ENCODE measurements around the gene DDX27. TPM values are rescaled to one million over a fixed set of nuclear protein-coding genes. Genes with fewer than 3 reads are reported as not detected.

The DDX27 gene
- total RNA-seq, 4 donors from 2014 or later, result 22.3 to 32.5 (median 29.8) TPM

- Histone ChIP-seq H3K4me3 (peak overlapping the region; percentile 80 to 98), H3K36me3 (peaks cover 8 to 58% of the 10 kb centered on the region in 2 donors), H3K27ac (peak overlapping the region; percentile 57 to 97 (median 96)), H3K27me3 (no peaks in the 10 kb centered on the region), H3K9me3 (peaks cover 0 to 19% (median 0%) of the 10 kb centered on the region in 3 donors), H3K4me1 (peaks cover 0 to 81% (median 20%) of the 10 kb centered on the region in 3 donors)
- TF ChIP-seq EP300 (IDR thresholded peaks at IDR 0.05) (no peak), CTCF (IDR thresholded peaks at IDR 0.05) (no peak), POLR2A (IDR thresholded peaks at IDR 0.05) (no peak), POLR2AphosphoS5 (IDR thresholded peaks at IDR 0.05) (no peak)
- 6 to 11% methylated on average over 19 to 20 of the region's 33 CpGs for WGBS, 2 donors (ENCODE audit: low coverage in 1 of 2)
- ATAC-seq, result no peak
Measured at GRCh38 chr20:49278818-49279676, 59.8 kb downstream of the DDX27 start.

GRCh38 chr20:49279677-49280462, 60.7 kb downstream of the DDX27 start:
- 50 to 63% methylated on average over 7 of the region's 7 CpGs for WGBS, 2 donors (ENCODE audit: low coverage in 1 of 2)
- H3K36me3 ChIP-seq, result peaks cover 8 to 60% of the 10 kb centered on the region in 2 donors
- ATAC-seq, result no peak
- no peak for TF ChIP-seq EP300 (IDR thresholded peaks at IDR 0.05)
- H3K4me1 ChIP-seq, result peaks cover 0 to 81% (median 20%) of the 10 kb centered on the region in 3 donors
- peak overlapping the region in 2 of 4 donors; percentile 96 to 97 for H3K27ac ChIP-seq
- peak overlapping the region; percentile 80 to 98 for H3K4me3 ChIP-seq
- peaks cover 0 to 27% (median 0%) of the 10 kb centered on the region in 3 donors for H3K9me3 ChIP-seq
- no peaks in the 10 kb centered on the region for H3K27me3 ChIP-seq

GRCh38 chr20:49280463-49281058, 61.3 kb downstream of the DDX27 start:
- Histone ChIP-seq H3K27ac (no peak overlapping the region), H3K9me3 (peaks cover 0 to 34% (median 0%) of the 10 kb centered on the region in 3 donors), H3K4me1 (peaks cover 0 to 78% (median 16%) of the 10 kb centered on the region in 3 donors), H3K4me3 (peak overlapping the region in 1 of 2 donors; percentile 98), H3K36me3 (peaks cover 8 to 61% of the 10 kb centered on the region in 2 donors), H3K27me3 (no peaks in the 10 kb centered on the region)
- TF ChIP-seq POLR2A (IDR thresholded peaks at IDR 0.05) (no peak), CTCF (IDR thresholded peaks at IDR 0.05) (no peak), EP300 (IDR thresholded peaks at IDR 0.05) (no peak), POLR2AphosphoS5 (IDR thresholded peaks at IDR 0.05) (no peak)
- WGBS, 2 donors (ENCODE audit: low coverage in 1 of 2), result 57% methylated on average over 3 to 5 of the region's 6 CpGs
- ATAC-seq, result no peak

GRCh38 chr20:49281059-49281912, 62.1 kb downstream of the DDX27 start:
- H3K9me3 ChIP-seq, result peaks cover 0 to 41% (median 0%) of the 10 kb centered on the region in 3 donors
- no peak for TF ChIP-seq EP300 (IDR thresholded peaks at IDR 0.05)
- TF ChIP-seq POLR2AphosphoS5 (IDR thresholded peaks at IDR 0.05), result no peak
- TF ChIP-seq CTCF (IDR thresholded peaks at IDR 0.05), result no peak
- TF ChIP-seq POLR2A (IDR thresholded peaks at IDR 0.05), result no peak
- no peaks in the 10 kb centered on the region for H3K27me3 ChIP-seq
- no peak for ATAC-seq
- 71 to 77% methylated on average over 11 to 13 of the region's 13 CpGs for WGBS, 2 donors (ENCODE audit: low coverage in 1 of 2)
- H3K36me3 ChIP-seq, result peaks cover 14 to 68% of the 10 kb centered on the region in 2 donors
- no peak overlapping the region for H3K27ac ChIP-seq
- peaks cover 0 to 70% (median 16%) of the 10 kb centered on the region in 3 donors for H3K4me1 ChIP-seq
- no peak overlapping the region for H3K4me3 ChIP-seq

All from gastroesophageal sphincter (tissue), 4 donors.